ENCODE data around the gene TRIAP1.

TRIAP1 gene

DNA sequence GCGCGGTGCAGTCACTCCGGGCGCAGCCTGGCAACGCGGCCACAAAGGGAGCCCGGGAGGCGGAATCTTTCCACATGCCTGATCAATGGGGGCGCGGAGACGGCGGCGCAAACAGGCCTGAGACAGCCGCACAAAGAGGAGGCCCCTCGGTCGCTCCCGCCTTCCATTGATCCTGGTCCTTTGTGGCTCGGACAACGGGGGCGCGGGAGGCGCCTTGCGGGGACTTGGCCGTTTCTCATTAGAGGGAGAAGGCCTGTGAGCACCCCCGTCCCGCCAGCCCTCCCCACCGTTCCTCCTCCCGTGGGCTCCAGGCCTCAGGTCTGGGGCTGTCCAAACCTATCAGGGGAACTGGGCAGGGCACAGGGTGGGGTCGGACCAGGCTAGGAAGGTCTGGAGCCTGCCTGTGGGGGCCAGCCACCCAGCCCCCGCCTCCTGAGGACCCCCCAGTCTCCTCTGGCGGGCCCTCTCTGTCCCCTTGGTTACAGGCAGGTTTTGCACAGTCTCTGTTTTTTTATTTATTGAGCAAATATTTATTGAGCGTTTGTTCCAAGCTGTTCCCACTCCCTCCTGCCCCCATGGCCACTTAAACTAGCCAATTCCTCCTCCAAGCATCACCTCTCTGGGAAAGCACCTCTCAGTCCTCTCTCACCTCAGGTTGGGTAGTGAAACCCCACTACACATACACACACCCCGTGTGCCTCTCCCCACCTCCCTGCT lies 48.2 kb downstream of the TRIAP1 start:
- Histone ChIP-seq H3K36me3 (ENCODE audit: insufficient read depth, low read length) (no peaks in the 10 kb centered on the region), H3K4me3 (ENCODE audit: low read depth, low read length, poor library complexity, severe bottlenecking) (no peak overlapping the region), H3K27me3 (ENCODE audit: insufficient read depth, low read length) (no peaks in the 10 kb centered on the region), H2AFZ (ENCODE audit: low read length) (no peak overlapping the region), H3K9ac (ENCODE audit: low read length) (no peak overlapping the region), H3K27ac (ENCODE audit: low read depth, low read length, poor library complexity, severe bottlenecking) (no peak overlapping the region), H3K4me1 (ENCODE audit: insufficient read depth, low read length, severe bottlenecking) (no peaks in the 10 kb centered on the region), H4K20me1 (ENCODE audit: insufficient read depth, low read length) (no peaks in the 10 kb centered on the region), H3K79me2 (ENCODE audit: insufficient read depth, low read length) (no peaks in the 10 kb centered on the region), H3F3A (ENCODE audit: insufficient read depth, low read length) (no peaks in the 10 kb centered on the region), H3K9me3 (ENCODE audit: low read length) (no peaks in the 10 kb centered on the region), H3K9me2 (ENCODE audit: low read depth, low read length) (no peaks in the 10 kb centered on the region), H3K4me2 (ENCODE audit: low read length) (no peak overlapping the region)
- TF ChIP-seq, protein P1, sequence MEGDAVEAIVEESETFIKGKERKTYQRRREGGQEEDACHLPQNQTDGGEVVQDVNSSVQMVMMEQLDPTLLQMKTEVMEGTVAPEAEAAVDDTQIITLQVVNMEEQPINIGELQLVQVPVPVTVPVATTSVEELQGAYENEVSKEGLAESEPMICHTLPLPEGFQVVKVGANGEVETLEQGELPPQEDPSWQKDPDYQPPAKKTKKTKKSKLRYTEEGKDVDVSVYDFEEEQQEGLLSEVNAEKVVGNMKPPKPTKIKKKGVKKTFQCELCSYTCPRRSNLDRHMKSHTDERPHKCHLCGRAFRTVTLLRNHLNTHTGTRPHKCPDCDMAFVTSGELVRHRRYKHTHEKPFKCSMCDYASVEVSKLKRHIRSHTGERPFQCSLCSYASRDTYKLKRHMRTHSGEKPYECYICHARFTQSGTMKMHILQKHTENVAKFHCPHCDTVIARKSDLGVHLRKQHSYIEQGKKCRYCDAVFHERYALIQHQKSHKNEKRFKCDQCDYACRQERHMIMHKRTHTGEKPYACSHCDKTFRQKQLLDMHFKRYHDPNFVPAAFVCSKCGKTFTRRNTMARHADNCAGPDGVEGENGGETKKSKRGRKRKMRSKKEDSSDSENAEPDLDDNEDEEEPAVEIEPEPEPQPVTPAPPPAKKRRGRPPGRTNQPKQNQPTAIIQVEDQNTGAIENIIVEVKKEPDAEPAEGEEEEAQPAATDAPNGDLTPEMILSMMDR (IDR thresholded peaks at IDR 0.05; ENCODE audit: low read length) = no peak
- no peak for TF ChIP-seq EZH2 (IDR thresholded peaks at IDR 0.05; ENCODE audit: borderline replicate concordance, low read length)

DNA sequence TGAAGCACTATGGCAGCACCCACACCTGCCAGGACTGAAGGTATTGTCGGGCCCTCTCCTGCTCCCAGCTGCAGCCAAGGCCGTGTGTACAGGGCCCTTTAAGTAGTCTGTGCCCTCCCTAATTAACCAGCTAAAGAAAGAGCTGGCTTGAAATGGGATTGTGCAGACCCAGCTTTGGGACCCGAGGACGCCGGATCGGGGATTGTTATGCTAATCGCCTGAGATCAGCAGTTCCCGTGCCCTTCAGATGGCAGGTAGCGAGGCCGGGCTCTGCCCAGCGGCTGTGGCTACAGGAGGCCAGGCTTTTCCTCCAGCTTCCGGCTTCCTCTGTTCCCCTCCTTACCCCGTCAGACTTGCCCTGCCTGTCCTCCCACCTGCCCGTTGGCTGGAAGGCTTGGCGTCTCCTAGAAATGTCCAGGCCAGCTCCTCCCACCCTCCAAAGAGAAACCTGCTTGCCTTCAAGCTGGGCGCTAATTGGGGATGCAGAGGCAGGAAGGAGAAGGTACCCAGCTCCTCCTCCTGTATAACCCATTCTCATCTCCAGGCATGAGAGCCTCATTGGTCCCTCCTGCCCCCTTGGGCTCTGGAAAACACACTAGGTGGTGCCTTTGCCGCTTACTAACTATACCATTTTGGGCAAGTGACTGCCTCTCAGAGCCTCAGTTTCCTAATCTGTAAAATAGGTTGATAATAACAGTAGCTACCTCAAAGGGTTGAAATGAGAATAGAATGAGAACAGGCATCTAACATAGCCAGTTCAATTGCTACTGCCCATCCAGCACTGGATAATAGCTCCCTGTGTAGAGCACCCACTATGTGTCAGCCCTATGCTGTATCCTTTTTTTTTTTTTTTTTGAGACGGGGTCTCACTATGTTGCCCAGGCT lies 51.5 kb downstream of the TRIAP1 start:
- TF ChIP-seq, protein P1 (IDR thresholded peaks at IDR 0.05; ENCODE audit: low read length) = no peak
- no peak for TF ChIP-seq EZH2 (IDR thresholded peaks at IDR 0.05; ENCODE audit: borderline replicate concordance, low read length)
- Histone ChIP-seq H3K9ac (ENCODE audit: low read length) (no peak overlapping the region), H3K79me2 (ENCODE audit: insufficient read depth, low read length) (no peaks in the 10 kb centered on the region), H3K27me3 (ENCODE audit: insufficient read depth, low read length) (no peaks in the 10 kb centered on the region; the same call in 1 of the 2 replicates), H4K20me1 (ENCODE audit: insufficient read depth, low read length) (no peaks in the 10 kb centered on the region), H2AFZ (ENCODE audit: low read length) (no peak overlapping the region), H3K36me3 (ENCODE audit: insufficient read depth, low read length) (no peaks in the 10 kb centered on the region), H3K4me3 (ENCODE audit: low read depth, low read length, poor library complexity, severe bottlenecking) (no peak overlapping the region), H3F3A (ENCODE audit: insufficient read depth, low read length) (no peaks in the 10 kb centered on the region), H3K4me1 (ENCODE audit: insufficient read depth, low read length, severe bottlenecking) (no peaks in the 10 kb centered on the region), H3K27ac (ENCODE audit: low read depth, low read length, poor library complexity, severe bottlenecking) (no peak overlapping the region), H3K9me2 (ENCODE audit: low read depth, low read length) (no peaks in the 10 kb centered on the region), H3K9me3 (ENCODE audit: low read length) (no peaks in the 10 kb centered on the region), H3K4me2 (ENCODE audit: low read length) (no peak overlapping the region)

Measured in OCI-LY1 (cell line).